Spleen (tissue), 7 donors: ENCODE measurements around the gene MX2.

Experiments used
- POLR2A ChIP-seq, 3 donors: fragments of 450-650 bp; IDR thresholded peaks; one replicate each; pipeline ENCODE4 v1.5.1; 2017; ENCODE audit warnings: antibody characterized with exemption in 3 of 3, mild to moderate bottlenecking in 1 of 3
- TF ChIP-seq, protein P1 (sequence below), 11 experiments: fragments of 200-600 bp in 7 of 11; fragments of 450-650 bp in 4 of 11; sonication (generic) in 4 of 11; IDR thresholded peaks in 8 of 11; conservative IDR thresholded peaks in 3 of 11; 1 replicate in 7 of 11; 2 replicates in 4 of 11; pipeline versions ENCODE4 v1.4.0 to v1.8.0; 2016 to 2021; ENCODE audit warnings: antibody characterized with exemption in 11 of 11, inconsistent platforms in 4 of 11, mild to moderate bottlenecking in 1 of 11
- donor health status: DM: no; HTN: no; CAD: no; lungs with moderate emphysema.
- donor health status: DM: no; HTN: no; CAD: no.
- donor health status: DM: no; HTN: no; CAD: no.

DNA sequence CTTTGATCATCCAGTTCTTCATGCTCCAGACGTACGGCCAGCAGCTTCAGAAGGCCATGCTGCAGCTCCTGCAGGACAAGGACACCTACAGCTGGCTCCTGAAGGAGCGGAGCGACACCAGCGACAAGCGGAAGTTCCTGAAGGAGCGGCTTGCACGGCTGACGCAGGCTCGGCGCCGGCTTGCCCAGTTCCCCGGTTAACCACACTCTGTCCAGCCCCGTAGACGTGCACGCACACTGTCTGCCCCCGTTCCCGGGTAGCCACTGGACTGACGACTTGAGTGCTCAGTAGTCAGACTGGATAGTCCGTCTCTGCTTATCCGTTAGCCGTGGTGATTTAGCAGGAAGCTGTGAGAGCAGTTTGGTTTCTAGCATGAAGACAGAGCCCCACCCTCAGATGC, 96.7 kb downstream of the MX2 start:
- TF ChIP-seq, protein P1, sequence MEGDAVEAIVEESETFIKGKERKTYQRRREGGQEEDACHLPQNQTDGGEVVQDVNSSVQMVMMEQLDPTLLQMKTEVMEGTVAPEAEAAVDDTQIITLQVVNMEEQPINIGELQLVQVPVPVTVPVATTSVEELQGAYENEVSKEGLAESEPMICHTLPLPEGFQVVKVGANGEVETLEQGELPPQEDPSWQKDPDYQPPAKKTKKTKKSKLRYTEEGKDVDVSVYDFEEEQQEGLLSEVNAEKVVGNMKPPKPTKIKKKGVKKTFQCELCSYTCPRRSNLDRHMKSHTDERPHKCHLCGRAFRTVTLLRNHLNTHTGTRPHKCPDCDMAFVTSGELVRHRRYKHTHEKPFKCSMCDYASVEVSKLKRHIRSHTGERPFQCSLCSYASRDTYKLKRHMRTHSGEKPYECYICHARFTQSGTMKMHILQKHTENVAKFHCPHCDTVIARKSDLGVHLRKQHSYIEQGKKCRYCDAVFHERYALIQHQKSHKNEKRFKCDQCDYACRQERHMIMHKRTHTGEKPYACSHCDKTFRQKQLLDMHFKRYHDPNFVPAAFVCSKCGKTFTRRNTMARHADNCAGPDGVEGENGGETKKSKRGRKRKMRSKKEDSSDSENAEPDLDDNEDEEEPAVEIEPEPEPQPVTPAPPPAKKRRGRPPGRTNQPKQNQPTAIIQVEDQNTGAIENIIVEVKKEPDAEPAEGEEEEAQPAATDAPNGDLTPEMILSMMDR (IDR thresholded peaks at IDR 0.05 in 8 of 11, conservative IDR thresholded peaks at IDR 0.05 in 3 of 11): no peak
- TF ChIP-seq POLR2A (IDR thresholded peaks at IDR 0.05): no peak
